ENCODE measurements around the gene ATP2C2. TPM values are rescaled to one million over a fixed set of nuclear protein-coding genes. Genes with fewer than 3 reads are reported as not detected.

Gene ATP2C2
- total RNA-seq, 1 experiment from 2014 or later: 4.0 TPM

DNA sequence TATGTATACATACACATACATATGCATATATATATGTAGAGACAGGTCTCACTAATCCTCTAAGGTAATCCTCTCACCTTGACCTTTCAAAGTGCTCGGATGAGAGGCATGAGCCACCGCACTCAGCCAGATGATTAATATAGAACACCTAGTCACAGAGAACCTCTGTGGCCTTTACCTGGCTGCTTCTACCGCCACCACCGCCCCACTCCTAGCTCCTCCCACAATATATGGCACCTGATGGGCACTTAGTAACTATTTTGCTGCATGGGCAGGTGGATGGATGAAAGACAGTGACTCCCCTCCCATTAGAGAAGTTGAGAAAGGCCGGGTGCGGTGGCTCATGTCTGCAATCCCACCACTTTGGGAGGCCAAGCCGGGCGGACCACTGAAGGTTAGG lies 16.7 kb upstream of the ATP2C2 start:
- WGBS (ENCODE audit: extremely low coverage, insufficient read length, low lambda C conversion rate): no CpG with 5 or more reads among the region's 8 CpGs
- Histone ChIP-seq H2AFZ (ENCODE audit: low read length) (no peak overlapping the region), H3T11ph (ENCODE audit: low read length) (no peak overlapping the region), H3K79me1 (ENCODE audit: insufficient read depth, low read depth, low read length, poor library complexity, severe bottlenecking) (no peaks in the 10 kb centered on the region), H3K9ac (ENCODE audit: extremely low read depth, insufficient read length, low read length) (no peak overlapping the region), H2BK15ac (ENCODE audit: low read depth, low read length) (no peak overlapping the region), H3K27me3 (ENCODE audit: insufficient read depth, low read length) (no peaks in the 10 kb centered on the region), H3K9me3 (ENCODE audit: control insufficient read depth, low read depth, low read length) (no peaks in the 10 kb centered on the region), H2AK5ac (ENCODE audit: insufficient read length, low read length) (no peak overlapping the region), H4K8ac (replicated peaks; ENCODE audit: insufficient read length, low read depth, low read length) (no peak overlapping the region), H2BK20ac (ENCODE audit: low read depth, low read length, poor library complexity, severe bottlenecking) (no peak overlapping the region), H2BK5ac (ENCODE audit: insufficient read length, low read length) (no peak overlapping the region), H3K18ac (ENCODE audit: insufficient read length, low read depth, low read length) (no peak overlapping the region), H3K4ac (ENCODE audit: low read depth, low read length) (no peak overlapping the region), H4K20me1 (ENCODE audit: control insufficient read depth, insufficient read depth, insufficient read length) (no peaks in the 10 kb centered on the region), H3K23me2 (ENCODE audit: insufficient read length, low read depth, low read length, poor library complexity, severe bottlenecking) (no peaks in the 10 kb centered on the region), H3K27ac (ENCODE audit: insufficient read length, low read depth, low read length) (no peak overlapping the region), H2BK12ac (ENCODE audit: insufficient read length, low read depth, low read length) (no peak overlapping the region), H3K23ac (ENCODE audit: insufficient read length, low read depth, low read length) (no peak overlapping the region), H3K4me1 (ENCODE audit: insufficient read depth, low read length) (no peaks in the 10 kb centered on the region), H3K14ac (ENCODE audit: insufficient read depth, low read length) (no peak overlapping the region), H3K4me2 (ENCODE audit: insufficient read depth, insufficient read length, low read length) (no peak overlapping the region), H4K91ac (ENCODE audit: insufficient read length, low read depth, low read length) (no peak overlapping the region), H3K56ac (ENCODE audit: insufficient read length, low read depth, low read length) (no peak overlapping the region), H3K79me2 (ENCODE audit: insufficient read depth, low read length) (no peaks in the 10 kb centered on the region), H4K5ac (ENCODE audit: insufficient read length, low read depth, low read length) (no peak overlapping the region), H2BK120ac (ENCODE audit: low read depth, low read length, poor library complexity, severe bottlenecking) (no peak overlapping the region)
- Mint-ChIP-seq H3K4me1 (peaks cover 1 to 12% of the 10 kb centered on the region in 2 experiments; a peak in 2 of 4 replicates), H3K9me3 (no peaks in the 10 kb centered on the region; a peak in 1 of 5 replicates), H3K4me3 (no peak overlapping the region), H3K27ac (no peak overlapping the region), H3K27me3 (ENCODE audit: low read depth) (peaks cover 1% of the 10 kb centered on the region), H3K36me3 (ENCODE audit: insufficient read depth in 1 of 3, low read depth in 3 of 3) (no peaks in the 10 kb centered on the region; a peak in 1 of 7 replicates)
- no peak for DNase-seq
- TF ChIP-seq, protein P1, sequence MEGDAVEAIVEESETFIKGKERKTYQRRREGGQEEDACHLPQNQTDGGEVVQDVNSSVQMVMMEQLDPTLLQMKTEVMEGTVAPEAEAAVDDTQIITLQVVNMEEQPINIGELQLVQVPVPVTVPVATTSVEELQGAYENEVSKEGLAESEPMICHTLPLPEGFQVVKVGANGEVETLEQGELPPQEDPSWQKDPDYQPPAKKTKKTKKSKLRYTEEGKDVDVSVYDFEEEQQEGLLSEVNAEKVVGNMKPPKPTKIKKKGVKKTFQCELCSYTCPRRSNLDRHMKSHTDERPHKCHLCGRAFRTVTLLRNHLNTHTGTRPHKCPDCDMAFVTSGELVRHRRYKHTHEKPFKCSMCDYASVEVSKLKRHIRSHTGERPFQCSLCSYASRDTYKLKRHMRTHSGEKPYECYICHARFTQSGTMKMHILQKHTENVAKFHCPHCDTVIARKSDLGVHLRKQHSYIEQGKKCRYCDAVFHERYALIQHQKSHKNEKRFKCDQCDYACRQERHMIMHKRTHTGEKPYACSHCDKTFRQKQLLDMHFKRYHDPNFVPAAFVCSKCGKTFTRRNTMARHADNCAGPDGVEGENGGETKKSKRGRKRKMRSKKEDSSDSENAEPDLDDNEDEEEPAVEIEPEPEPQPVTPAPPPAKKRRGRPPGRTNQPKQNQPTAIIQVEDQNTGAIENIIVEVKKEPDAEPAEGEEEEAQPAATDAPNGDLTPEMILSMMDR (conservative IDR thresholded peaks at IDR 0.05): no peak

All from H9 (cell line).